Activated naive CD8-positive, alpha-beta T cell treated with anti-CD3 and anti-CD28 coated beads, Interleukin-2, amount 10 ng/mL, durations not matched to agents 7 days and 5 days (primary cell): ENCODE results near the gene RAB11FIP3. TPM values are rescaled to one million over a fixed set of nuclear protein-coding genes. Genes with fewer than 3 reads are reported as not detected.

ENCODE experiments used
- ATAC-seq: fragments of 150-1000 bp; cut with Tn5 transposase; one replicate; pipeline ENCODE4 v1.10.0; 2021; ENCODE audit warnings: low read depth, moderate library complexity
- POLR2A ChIA-PET: fragments of 350-600 bp; sonication (Branson Sonifier 250); formaldehyde crosslinking; loops from one replicate; lab custom pipeline; 2021; ENCODE audit warnings: antibody characterized with exemption; lab: Charles Lee
- DNase-seq: peaks from one replicate; pipeline ENCODE4 v3.0.0; 2021
- H3K27ac Mint-ChIP-seq: one replicate; pipeline ENCODE4 v1.8.0; 2022; ENCODE audit warnings: mild to moderate bottlenecking, mixed read lengths
- H3K27me3 Mint-ChIP-seq: one replicate; pipeline ENCODE4 v1.8.0; 2022; ENCODE audit warnings: mild to moderate bottlenecking, moderate library complexity, mixed read lengths
- H3K36me3 Mint-ChIP-seq: one replicate; pipeline ENCODE4 v1.8.0; 2021; ENCODE audit warnings: mild to moderate bottlenecking, mixed read lengths
- H3K4me1 Mint-ChIP-seq: one replicate; pipeline ENCODE4 v1.8.0; 2021; ENCODE audit warnings: mixed read lengths
- H3K4me3 Mint-ChIP-seq: one replicate; pipeline ENCODE4 v1.8.0; 2022; ENCODE audit warnings: mild to moderate bottlenecking, moderate library complexity, mixed read lengths
- H3K9me3 Mint-ChIP-seq: one replicate; pipeline ENCODE4 v1.8.0; 2021; ENCODE audit warnings: mixed read lengths
- total RNA-seq, 2 experiments: library from RNA; stranded (reverse); gene quantifications; one replicate each; pipeline ENCODE4 v1.2.3, GENCODE V29; 2021

RAB11FIP3 gene
- total RNA-seq, 2 experiments from 2014 or later: 28.8 to 29.3 TPM

DNA sequence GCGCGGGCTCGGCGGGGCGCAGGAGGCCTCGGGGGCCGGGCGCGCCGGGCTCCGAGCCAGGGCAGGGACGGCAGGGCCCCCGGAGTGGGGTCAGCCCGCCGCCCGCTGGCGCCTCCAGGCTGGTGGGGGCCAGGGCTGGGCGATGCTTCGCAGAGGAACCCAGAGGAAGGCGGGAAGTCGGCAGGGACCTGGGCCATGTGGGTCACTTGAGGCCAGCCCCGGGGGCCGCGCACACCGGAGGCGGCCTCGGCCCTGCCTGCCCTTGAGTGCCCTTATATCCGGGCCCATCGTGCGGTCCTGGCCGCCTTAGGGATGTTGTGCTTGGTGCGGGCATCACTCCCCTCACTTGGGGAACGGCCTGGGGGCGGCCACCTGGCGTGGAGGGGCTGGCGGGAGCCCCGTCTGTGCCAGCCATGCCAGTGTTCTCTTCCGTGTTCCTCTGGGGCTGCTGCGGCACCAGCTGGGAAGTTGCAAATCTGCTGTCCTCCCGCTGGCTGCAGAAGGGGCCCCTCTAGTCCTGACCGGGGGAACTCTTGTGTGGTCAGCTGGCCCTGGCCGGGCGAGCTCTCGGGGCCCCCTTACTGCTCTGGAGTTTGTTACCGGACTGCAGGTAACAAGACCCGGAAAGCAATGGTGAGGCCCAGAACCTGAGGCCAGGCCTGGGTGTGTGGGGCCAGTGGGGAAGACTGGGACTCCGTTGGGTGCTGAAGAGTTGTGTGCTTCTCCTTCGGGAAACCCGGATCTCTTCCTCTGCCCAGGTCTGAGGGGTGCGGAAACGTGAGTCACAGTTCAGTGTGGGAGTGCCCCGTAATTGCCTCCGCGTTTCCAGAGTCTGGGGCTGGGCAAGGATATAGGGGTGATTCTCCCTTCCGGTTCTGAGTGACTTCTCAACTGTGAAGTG, 102.9 kb downstream of the RAB11FIP3 start:
- peak; percentile 6 for ATAC-seq
- no peaks in the 10 kb centered on the region for H3K27me3 Mint-ChIP-seq

GRCh38 chr16:529012-529575, 103.6 kb downstream of the RAB11FIP3 start:
- H3K27ac Mint-ChIP-seq: peak overlapping the region; percentile 95
- H3K9me3 Mint-ChIP-seq: no peaks in the 10 kb centered on the region
- DNase-seq (peak; percentile 55), ATAC-seq (peak; percentile 28)
- POLR2A ChIA-PET: interaction anchor here (0.8 to 1.4 kb wide), 7 partner anchors 9 to 107 kb away, joined by 3 to 5 read pairs (median 3); partner anchors contain the start of genes METTL26 and NHLRC4
- peak overlapping the region; percentile 91 for H3K4me3 Mint-ChIP-seq
- H3K4me1 Mint-ChIP-seq: peaks cover 13% of the 10 kb centered on the region
- no peaks in the 10 kb centered on the region for H3K27me3 Mint-ChIP-seq
- peaks cover 2% of the 10 kb centered on the region for H3K36me3 Mint-ChIP-seq

More for the DNA sequence above, 102.9 kb downstream of the RAB11FIP3 start:
- H3K4me1 Mint-ChIP-seq: peaks cover 13% of the 10 kb centered on the region
- peaks cover 2% of the 10 kb centered on the region for H3K36me3 Mint-ChIP-seq
- no peaks in the 10 kb centered on the region for H3K9me3 Mint-ChIP-seq
- POLR2A ChIA-PET: interaction anchor here (0.8 to 2.7 kb wide), 10 partner anchors 8 to 108 kb away, joined by 3 to 23 read pairs (median 4); partner anchors contain the start of genes METTL26, NHLRC4 and PIGQ
- peak overlapping the region; percentile 91 for H3K4me3 Mint-ChIP-seq
- peak; percentile 68 for DNase-seq
- H3K27ac Mint-ChIP-seq: peak overlapping the region; percentile 95

DNA sequence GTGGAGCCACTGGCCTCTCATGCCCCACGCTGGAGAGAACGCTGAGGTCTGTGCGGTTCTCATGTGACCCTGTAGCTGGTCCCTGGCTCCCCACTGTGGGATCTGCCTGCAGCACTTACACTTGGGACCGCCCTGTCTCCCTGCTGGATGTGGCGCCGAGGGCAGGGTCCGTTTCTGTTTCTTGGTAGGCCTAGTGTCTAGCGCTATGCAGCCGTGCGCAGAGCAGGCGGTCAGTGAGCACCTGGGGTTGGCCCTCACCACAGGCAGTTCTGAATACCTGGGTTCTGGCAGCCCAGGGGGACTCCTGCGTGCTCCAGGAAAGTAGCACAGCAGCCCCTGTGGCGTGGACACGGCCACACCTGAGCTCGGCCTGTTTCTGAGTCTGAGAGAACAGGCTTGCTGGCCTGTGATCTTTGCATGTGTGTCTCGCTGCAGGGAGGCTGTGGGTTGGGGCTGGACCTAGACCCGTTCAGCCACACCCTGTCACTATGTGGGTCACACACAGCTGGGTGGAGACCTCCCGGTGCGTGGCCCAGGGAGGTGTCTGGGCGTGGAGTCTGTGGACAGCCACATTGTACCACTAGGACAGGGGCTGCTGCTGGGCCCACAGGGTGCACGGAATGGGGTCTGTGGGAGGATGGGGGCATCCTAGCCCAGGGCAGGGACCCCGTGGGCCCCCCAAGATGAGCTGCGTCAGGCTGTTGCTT, 104.8 kb downstream of the RAB11FIP3 start:
- Mint-ChIP-seq H3K27ac (peak overlapping the region; percentile 70), H3K36me3 (peaks cover 2% of the 10 kb centered on the region), H3K27me3 (no peaks in the 10 kb centered on the region), H3K4me3 (peak overlapping the region; percentile 19), H3K4me1 (peaks cover 12% of the 10 kb centered on the region), H3K9me3 (no peaks in the 10 kb centered on the region)
- POLR2A ChIA-PET: no interaction called here
- DNase-seq (no peak), ATAC-seq (no peak)

GRCh38 chr16:531494-532125, 106.2 kb downstream of the RAB11FIP3 start:
- H3K4me3 Mint-ChIP-seq: no peak overlapping the region
- no peaks in the 10 kb centered on the region for H3K27me3 Mint-ChIP-seq
- DNase-seq: no peak
- no peak for ATAC-seq
- no peaks in the 10 kb centered on the region for H3K36me3 Mint-ChIP-seq
- H3K4me1 Mint-ChIP-seq: peaks cover 4% of the 10 kb centered on the region
- no peaks in the 10 kb centered on the region for H3K9me3 Mint-ChIP-seq
- no peak overlapping the region for H3K27ac Mint-ChIP-seq
- POLR2A ChIA-PET: interaction anchor here (0.7 kb wide), 1 partner anchor 39 kb away, joined by 4 read pairs; no protein-coding TSS in a partner anchor

DNA sequence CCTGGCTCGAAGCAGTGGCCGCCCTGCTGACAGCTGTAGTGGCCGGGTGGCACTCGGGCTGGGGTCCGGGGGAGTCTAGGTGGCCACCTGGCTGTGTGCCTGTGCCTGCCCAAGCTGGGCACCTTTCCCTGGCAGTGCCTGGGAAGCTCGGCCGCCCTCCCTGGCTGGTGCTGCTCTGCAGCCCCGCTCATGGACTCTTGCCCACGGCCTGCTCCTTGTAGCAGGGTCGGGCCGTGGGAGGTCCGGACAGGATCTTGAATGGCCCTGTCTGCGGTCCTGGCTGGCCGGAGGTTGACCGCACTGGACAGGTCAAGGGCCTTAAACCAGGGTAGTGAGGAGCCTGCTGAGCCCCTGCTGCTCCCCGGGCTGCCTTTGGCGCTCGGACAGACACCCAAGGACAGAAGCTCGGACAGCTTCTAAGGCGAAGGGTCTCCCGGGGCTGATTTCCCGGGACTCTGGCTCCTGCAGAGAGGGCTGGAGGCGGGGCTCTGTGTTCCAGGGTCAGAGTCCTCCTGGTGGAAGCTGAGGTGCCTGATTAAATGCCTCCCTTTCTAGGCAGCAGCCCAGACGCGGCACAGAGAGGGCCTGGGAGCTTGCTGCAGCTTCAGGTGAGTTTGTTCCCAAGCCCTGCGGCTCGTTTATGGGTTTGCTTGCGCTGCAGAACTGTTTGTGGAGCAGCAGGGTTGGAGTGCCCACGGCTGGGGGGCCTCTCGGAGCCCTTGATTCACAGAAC, 108.1 kb downstream of the RAB11FIP3 start:
- Mint-ChIP-seq H3K27ac (no peak overlapping the region), H3K27me3 (no peaks in the 10 kb centered on the region)
- no peak for DNase-seq

GRCh38 chr16:534135-534534, 108.7 kb downstream of the RAB11FIP3 start:
- POLR2A ChIA-PET: no interaction called here

More for the DNA sequence above, 108.1 kb downstream of the RAB11FIP3 start:
- H3K4me3 Mint-ChIP-seq: no peak overlapping the region
- POLR2A ChIA-PET: no interaction called here
- H3K9me3 Mint-ChIP-seq: no peaks in the 10 kb centered on the region
- ATAC-seq: no peak
- H3K4me1 Mint-ChIP-seq: peaks cover 3% of the 10 kb centered on the region
- peaks cover 2% of the 10 kb centered on the region for H3K36me3 Mint-ChIP-seq

GRCh38 chr16:534856-535445, 109.5 kb downstream of the RAB11FIP3 start:
- no peaks in the 10 kb centered on the region for H3K4me1 Mint-ChIP-seq
- ATAC-seq (no peak), DNase-seq (no peak)
- H3K4me3 Mint-ChIP-seq: no peak overlapping the region
- H3K36me3 Mint-ChIP-seq: peaks cover 4% of the 10 kb centered on the region
- H3K9me3 Mint-ChIP-seq: no peaks in the 10 kb centered on the region
- no peaks in the 10 kb centered on the region for H3K27me3 Mint-ChIP-seq
- POLR2A ChIA-PET: no interaction called here
- no peak overlapping the region for H3K27ac Mint-ChIP-seq

More at GRCh38 chr16:534135-534534, 108.7 kb downstream of the RAB11FIP3 start:
- H3K9me3 Mint-ChIP-seq: no peaks in the 10 kb centered on the region
- H3K36me3 Mint-ChIP-seq: peaks cover 4% of the 10 kb centered on the region
- ATAC-seq (no peak), DNase-seq (no peak)
- peaks cover 1% of the 10 kb centered on the region for H3K4me1 Mint-ChIP-seq
- no peak overlapping the region for H3K4me3 Mint-ChIP-seq
- H3K27me3 Mint-ChIP-seq: no peaks in the 10 kb centered on the region
- H3K27ac Mint-ChIP-seq: no peak overlapping the region

- Mint-ChIP-seq H3K9me3 (no peaks in the 10 kb centered on the region), H3K27ac (no peak overlapping the region), H3K4me1 (no peaks in the 10 kb centered on the region), H3K27me3 (no peaks in the 10 kb centered on the region), H3K4me3 (no peak overlapping the region), H3K36me3 (peaks cover 4% of the 10 kb centered on the region)
- DNase-seq: no peak
- ATAC-seq: no peak
- POLR2A ChIA-PET: interaction anchor here (0.9 kb wide), 1 partner anchor 8 kb away, joined by 3 read pairs; the partner anchor contains the start of gene CAPN15
Measured at GRCh38 chr16:535446-536405, 110.3 kb downstream of the RAB11FIP3 start.

- Mint-ChIP-seq H3K36me3 (peaks cover 4% of the 10 kb centered on the region), H3K27ac (no peak overlapping the region), H3K27me3 (no peaks in the 10 kb centered on the region), H3K4me3 (no peak overlapping the region), H3K9me3 (no peaks in the 10 kb centered on the region), H3K4me1 (no peaks in the 10 kb centered on the region)
- POLR2A ChIA-PET: interaction anchor here (0.9 kb wide), 1 partner anchor 9 kb away, joined by 3 read pairs; the partner anchor contains the start of gene CAPN15
- ATAC-seq: no peak
- DNase-seq: no peak
Measured at GRCh38 chr16:536746-537145, 111.3 kb downstream of the RAB11FIP3 start.

DNA sequence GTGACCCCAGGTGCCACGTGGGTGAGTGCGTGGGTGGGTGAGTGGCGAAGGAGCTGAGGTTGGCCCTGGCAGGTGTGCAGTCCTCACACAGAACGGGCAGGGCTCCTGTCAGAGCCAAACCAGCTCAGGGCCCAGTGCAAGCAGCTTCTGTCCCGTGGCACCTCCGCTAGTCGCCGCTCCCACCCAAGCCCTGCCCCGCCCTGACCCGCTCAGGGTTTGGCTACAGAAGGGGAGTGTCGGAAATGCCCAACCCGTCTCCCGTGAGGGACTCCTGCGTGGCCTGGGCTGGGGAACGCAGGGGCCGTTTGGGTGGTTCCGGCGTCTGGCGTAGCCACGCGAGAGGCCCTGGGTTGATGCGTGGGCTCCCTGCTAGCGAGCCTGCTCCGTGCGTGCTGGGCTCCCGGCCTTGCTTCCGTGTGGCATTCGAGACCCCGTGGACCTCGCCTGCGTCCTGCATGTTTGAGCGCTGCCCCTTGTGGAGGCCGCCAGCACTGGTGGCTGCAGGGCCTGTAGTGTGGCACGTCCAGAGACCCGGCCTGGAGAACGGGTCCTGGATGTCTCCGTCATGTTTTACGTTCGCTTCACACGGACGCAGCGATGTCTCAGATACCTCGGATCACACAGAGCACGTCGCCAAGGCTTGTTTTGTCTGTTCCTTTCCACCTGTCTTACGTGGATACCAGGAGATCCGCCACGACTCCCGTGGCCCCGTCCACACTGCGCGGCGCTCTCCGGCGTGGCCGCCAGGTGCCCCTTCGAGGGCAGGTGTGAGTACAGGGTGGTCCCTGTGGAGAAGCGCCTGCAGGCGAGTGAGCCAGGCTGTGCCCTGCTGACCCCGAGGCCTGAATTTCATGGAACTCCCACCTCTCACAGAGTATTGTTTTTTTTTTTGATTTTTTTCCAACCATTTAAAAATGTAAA, 112.2 kb downstream of the RAB11FIP3 start:
- no peaks in the 10 kb centered on the region for H3K9me3 Mint-ChIP-seq
- no peaks in the 10 kb centered on the region for H3K27me3 Mint-ChIP-seq
- H3K4me1 Mint-ChIP-seq: no peaks in the 10 kb centered on the region
- POLR2A ChIA-PET: no interaction called here
- no peak overlapping the region for H3K4me3 Mint-ChIP-seq
- H3K27ac Mint-ChIP-seq: no peak overlapping the region
- ATAC-seq (no peak), DNase-seq (no peak)
- H3K36me3 Mint-ChIP-seq: peaks cover 4% of the 10 kb centered on the region
